Osteoblast (primary cell): Measurements from ENCODE around the gene NBEAL1. TPM values are rescaled to one million over a fixed set of nuclear protein-coding genes. Genes with fewer than 3 reads are reported as not detected.

Experiments
- DNase-seq: peaks from one replicate; pipeline ENCODE4 v3.0.0; 2011; ENCODE audit warnings: low spot score, mixed read lengths; ENCODE audit not compliant: insufficient read length; ENCODE audit errors: missing footprints
- H2AFZ ChIP-seq: 2 replicates; pipeline ENCODE4 v1.6.0; 2011; ENCODE audit warnings: mild to moderate bottlenecking, low read length
- H3K27ac ChIP-seq: 2 replicates; pipeline ENCODE4 v1.5.1; 2011; ENCODE audit warnings: mild to moderate bottlenecking, low read depth, low read length, moderate library complexity
- H3K27me3 ChIP-seq: 2 replicates; pipeline ENCODE4 v1.6.0; 2012; ENCODE audit warnings: mild to moderate bottlenecking, control low read depth, inconsistent platforms, low read length, moderate library complexity; ENCODE audit not compliant: insufficient read depth
- H3K36me3 ChIP-seq: 2 replicates; pipeline ENCODE4 v1.5.1; 2011; ENCODE audit warnings: mild to moderate bottlenecking, low read length, control low read depth, moderate library complexity; ENCODE audit not compliant: insufficient read depth
- H3K4me1 ChIP-seq: 2 replicates; pipeline ENCODE4 v1.5.1; 2011; ENCODE audit warnings: mild to moderate bottlenecking, low read length, control low read depth, moderate library complexity; ENCODE audit not compliant: insufficient read depth
- H3K4me2 ChIP-seq: 2 replicates; pipeline ENCODE4 v1.6.0; 2011; ENCODE audit warnings: mild to moderate bottlenecking, low read length; ENCODE audit not compliant: insufficient read depth
- H3K4me3 ChIP-seq: fragments of 200-600 bp; sonication (generic); 3 replicates; pipeline ENCODE4 v1.5.1; 2012; ENCODE audit warnings: mild to moderate bottlenecking, low read length, inconsistent platforms; ENCODE audit not compliant: insufficient read depth
- H3K79me2 ChIP-seq: 2 replicates; pipeline ENCODE4 v1.6.0; 2012; ENCODE audit warnings: mild to moderate bottlenecking, low read length, control low read depth, inconsistent platforms; ENCODE audit not compliant: insufficient read depth
- H3K9me3 ChIP-seq: 2 replicates; pipeline ENCODE4 v1.5.1; 2011; ENCODE audit warnings: low read depth, low read length, control low read depth
- H4K20me1 ChIP-seq: 2 replicates; pipeline ENCODE4 v1.6.0; 2012; ENCODE audit warnings: mild to moderate bottlenecking, low read length, control low read depth; ENCODE audit not compliant: insufficient read depth
- total RNA-seq: library from RNA; depleted of rRNA; stranded (reverse); fragments of >200 nt; gene quantifications from 2 replicates; pipeline ENCODE4 v1.2.3, GENCODE V29; 2012
- TF ChIP-seq, protein P1 (sequence below): IDR thresholded peaks from 2 replicates; pipeline ENCODE4 v1.5.1; 2011; ENCODE audit warnings: mild to moderate bottlenecking, low read depth, low read length, moderate library complexity; ENCODE audit errors: extremely low read depth

Gene NBEAL1
- total RNA-seq, 1 donor: 51.8 TPM

GRCh38 chr2:203030545-203030944, 15.9 kb downstream of the NBEAL1 start:
- H3K79me2 ChIP-seq: peaks cover 79% of the 10 kb centered on the region
- no peaks in the 10 kb centered on the region for H3K36me3 ChIP-seq
- peaks cover 13% of the 10 kb centered on the region for H4K20me1 ChIP-seq
- no peak overlapping the region for H3K4me2 ChIP-seq
- TF ChIP-seq, protein P1, sequence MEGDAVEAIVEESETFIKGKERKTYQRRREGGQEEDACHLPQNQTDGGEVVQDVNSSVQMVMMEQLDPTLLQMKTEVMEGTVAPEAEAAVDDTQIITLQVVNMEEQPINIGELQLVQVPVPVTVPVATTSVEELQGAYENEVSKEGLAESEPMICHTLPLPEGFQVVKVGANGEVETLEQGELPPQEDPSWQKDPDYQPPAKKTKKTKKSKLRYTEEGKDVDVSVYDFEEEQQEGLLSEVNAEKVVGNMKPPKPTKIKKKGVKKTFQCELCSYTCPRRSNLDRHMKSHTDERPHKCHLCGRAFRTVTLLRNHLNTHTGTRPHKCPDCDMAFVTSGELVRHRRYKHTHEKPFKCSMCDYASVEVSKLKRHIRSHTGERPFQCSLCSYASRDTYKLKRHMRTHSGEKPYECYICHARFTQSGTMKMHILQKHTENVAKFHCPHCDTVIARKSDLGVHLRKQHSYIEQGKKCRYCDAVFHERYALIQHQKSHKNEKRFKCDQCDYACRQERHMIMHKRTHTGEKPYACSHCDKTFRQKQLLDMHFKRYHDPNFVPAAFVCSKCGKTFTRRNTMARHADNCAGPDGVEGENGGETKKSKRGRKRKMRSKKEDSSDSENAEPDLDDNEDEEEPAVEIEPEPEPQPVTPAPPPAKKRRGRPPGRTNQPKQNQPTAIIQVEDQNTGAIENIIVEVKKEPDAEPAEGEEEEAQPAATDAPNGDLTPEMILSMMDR: no peak
- no peaks in the 10 kb centered on the region for H3K9me3 ChIP-seq
- H2AFZ ChIP-seq: no peak overlapping the region
- no peak overlapping the region for H3K4me3 ChIP-seq
- no peak for DNase-seq
- H3K4me1 ChIP-seq: no peaks in the 10 kb centered on the region
- no peak overlapping the region for H3K27ac ChIP-seq
- no peaks in the 10 kb centered on the region for H3K27me3 ChIP-seq

DNA sequence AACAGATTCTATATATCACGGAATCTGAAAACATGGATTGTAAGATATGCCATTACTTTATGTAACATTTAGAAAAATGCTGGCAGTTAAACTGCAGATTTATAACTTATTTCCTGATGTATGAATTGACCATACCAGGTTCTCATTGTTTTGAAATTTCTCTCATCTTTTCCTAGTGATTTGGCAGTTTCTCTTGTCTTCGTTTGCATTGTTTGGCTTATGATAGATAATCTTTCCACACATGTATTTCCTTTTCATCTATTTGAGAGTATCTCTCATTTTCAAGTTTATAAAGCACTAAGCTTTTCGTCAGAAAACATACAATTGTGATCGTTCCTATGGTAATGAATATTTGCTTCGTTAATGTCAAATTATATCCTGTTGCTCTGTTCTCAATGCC, 16.3 kb downstream of the NBEAL1 start:
- H2AFZ ChIP-seq: no peak overlapping the region
- peaks cover 79% of the 10 kb centered on the region for H3K79me2 ChIP-seq
- no peaks in the 10 kb centered on the region for H3K27me3 ChIP-seq
- no peaks in the 10 kb centered on the region for H3K4me1 ChIP-seq
- no peak overlapping the region for H3K4me3 ChIP-seq
- H4K20me1 ChIP-seq: peaks cover 13% of the 10 kb centered on the region
- DNase-seq: no peak
- H3K4me2 ChIP-seq: no peak overlapping the region
- H3K36me3 ChIP-seq: no peaks in the 10 kb centered on the region
- H3K9me3 ChIP-seq: no peaks in the 10 kb centered on the region
- TF ChIP-seq, protein P1: no peak
- H3K27ac ChIP-seq: no peak overlapping the region

GRCh38 chr2:203033395-203033794, 18.7 kb downstream of the NBEAL1 start:
- H4K20me1 ChIP-seq: peaks cover 13% of the 10 kb centered on the region
- no peak overlapping the region for H3K4me3 ChIP-seq
- H3K27me3 ChIP-seq: no peaks in the 10 kb centered on the region
- no peak overlapping the region for H3K4me2 ChIP-seq
- H2AFZ ChIP-seq: no peak overlapping the region
- no peak for DNase-seq
- TF ChIP-seq, protein P1: no peak
- no peaks in the 10 kb centered on the region for H3K9me3 ChIP-seq
- no peak overlapping the region for H3K27ac ChIP-seq
- H3K79me2 ChIP-seq: peaks cover 82% of the 10 kb centered on the region
- H3K36me3 ChIP-seq: no peaks in the 10 kb centered on the region
- no peaks in the 10 kb centered on the region for H3K4me1 ChIP-seq

GRCh38 chr2:203035879-203036470, 21.3 kb downstream of the NBEAL1 start:
- Histone ChIP-seq H3K27ac (no peak overlapping the region), H3K4me1 (no peaks in the 10 kb centered on the region), H3K79me2 (peaks cover 79% of the 10 kb centered on the region), H2AFZ (no peak overlapping the region), H3K27me3 (no peaks in the 10 kb centered on the region), H3K36me3 (peaks cover 3% of the 10 kb centered on the region), H3K9me3 (no peaks in the 10 kb centered on the region), H4K20me1 (peaks cover 12% of the 10 kb centered on the region), H3K4me3 (no peak overlapping the region), H3K4me2 (no peak overlapping the region)
- TF ChIP-seq, protein P1: no peak
- DNase-seq: no peak
